Lower leg skin (tissue), 3 donors: ENCODE results near the gene NFX1.

ENCODE experiments used
- POLR2A ChIP-seq, 2 donors: fragments of 450-650 bp; IDR thresholded peaks; one replicate each; pipeline ENCODE4 v1.6.1; 2016 to 2017; ENCODE audit warnings: antibody characterized with exemption in 2 of 2, mild to moderate bottlenecking in 1 of 2, moderate library complexity in 1 of 2
- TF ChIP-seq, protein P1 (sequence below), 3 donors: fragments of 450-650 bp; IDR thresholded peaks; one replicate each; pipeline ENCODE4 v1.5.1; 2016; ENCODE audit warnings: antibody characterized with exemption in 3 of 3, mild to moderate bottlenecking in 3 of 3, moderate library complexity in 2 of 3

DNA sequence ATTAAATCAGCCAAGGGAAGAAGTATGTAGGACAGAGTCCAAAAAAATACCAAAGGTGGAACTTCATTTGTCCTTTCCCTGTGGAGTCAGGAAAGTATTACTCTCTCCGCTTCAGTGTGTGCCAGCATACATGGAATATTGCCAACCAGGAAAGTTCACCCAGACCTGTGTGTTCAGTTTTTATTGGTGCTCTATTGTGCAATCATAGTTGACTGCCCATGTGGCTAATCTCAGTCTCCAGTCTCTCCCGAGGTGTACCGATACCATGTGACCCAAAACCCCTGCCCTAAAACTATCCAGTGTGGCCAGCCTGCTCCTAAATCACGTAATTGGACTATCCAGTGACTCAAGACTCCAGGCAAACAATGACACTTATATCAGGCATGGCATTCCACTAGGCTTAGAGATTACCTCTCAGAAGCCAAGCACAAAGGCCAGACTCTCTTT lies 38.8 kb downstream of the NFX1 start:
- TF ChIP-seq, protein P1, sequence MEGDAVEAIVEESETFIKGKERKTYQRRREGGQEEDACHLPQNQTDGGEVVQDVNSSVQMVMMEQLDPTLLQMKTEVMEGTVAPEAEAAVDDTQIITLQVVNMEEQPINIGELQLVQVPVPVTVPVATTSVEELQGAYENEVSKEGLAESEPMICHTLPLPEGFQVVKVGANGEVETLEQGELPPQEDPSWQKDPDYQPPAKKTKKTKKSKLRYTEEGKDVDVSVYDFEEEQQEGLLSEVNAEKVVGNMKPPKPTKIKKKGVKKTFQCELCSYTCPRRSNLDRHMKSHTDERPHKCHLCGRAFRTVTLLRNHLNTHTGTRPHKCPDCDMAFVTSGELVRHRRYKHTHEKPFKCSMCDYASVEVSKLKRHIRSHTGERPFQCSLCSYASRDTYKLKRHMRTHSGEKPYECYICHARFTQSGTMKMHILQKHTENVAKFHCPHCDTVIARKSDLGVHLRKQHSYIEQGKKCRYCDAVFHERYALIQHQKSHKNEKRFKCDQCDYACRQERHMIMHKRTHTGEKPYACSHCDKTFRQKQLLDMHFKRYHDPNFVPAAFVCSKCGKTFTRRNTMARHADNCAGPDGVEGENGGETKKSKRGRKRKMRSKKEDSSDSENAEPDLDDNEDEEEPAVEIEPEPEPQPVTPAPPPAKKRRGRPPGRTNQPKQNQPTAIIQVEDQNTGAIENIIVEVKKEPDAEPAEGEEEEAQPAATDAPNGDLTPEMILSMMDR (IDR thresholded peaks at IDR 0.05): no peak
- TF ChIP-seq POLR2A (IDR thresholded peaks at IDR 0.05): no peak
